GM12891 (cell line): ENCODE results near the gene TANGO6.

Experiments
- POLR2A ChIP-seq: IDR thresholded peaks from 2 replicates; pipeline ENCODE4 v1.6.1; 2011; ENCODE audit warnings: low read depth, low read length, control low read depth
- POLR2AphosphoS5 ChIP-seq: IDR thresholded peaks from 2 replicates; pipeline ENCODE4 v1.6.1; 2011; ENCODE audit warnings: low read depth, low read length, control low read depth
- TAF1 ChIP-seq: IDR thresholded peaks from 2 replicates; pipeline ENCODE4 v1.6.1; 2011; ENCODE audit warnings: low read depth, low read length, control low read depth

DNA sequence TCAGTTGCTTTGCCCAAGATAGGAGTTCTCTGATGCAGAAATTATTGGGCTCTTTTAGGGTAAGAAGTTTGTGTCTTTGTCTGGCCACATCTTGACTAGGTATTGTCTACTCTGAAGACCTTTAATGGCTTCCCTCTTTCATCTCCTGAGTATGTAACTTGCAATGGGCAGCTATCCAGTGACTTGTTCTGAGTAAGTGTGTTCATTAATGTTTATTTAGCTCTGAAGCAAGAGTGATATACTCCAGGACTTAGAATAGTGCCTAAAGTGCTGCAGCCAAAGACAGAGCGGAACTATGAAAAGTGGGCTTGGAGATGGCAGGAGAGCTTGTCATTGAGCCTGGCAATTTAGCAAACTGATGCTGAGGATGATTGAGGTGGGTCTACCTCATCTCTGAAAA lies 8.8 kb upstream of the TANGO6 start:
- TF ChIP-seq POLR2A (no peak), TAF1 (no peak), POLR2AphosphoS5 (no peak)
